WTC11 (cell line): Measurements from ENCODE around the gene ZNF688. TPM values are rescaled to one million over a fixed set of nuclear protein-coding genes. Genes with fewer than 3 reads are reported as not detected.
A peak's percentile ranks its signal among the peaks of the same experiment; 100 is the strongest.

Experiments used
- AR ChIP-seq: fragments of 250-450 bp; sonication (Bioruptor Pico); IDR thresholded peaks from 2 replicates; pipeline ENCODE4 v1.9.0; 2021; ENCODE audit warnings: mild to moderate bottlenecking
- FOXP1 ChIP-seq: sonication (generic); formaldehyde crosslinking; IDR thresholded peaks from 2 replicates; pipeline ENCODE4 v1.8.0; 2022; ENCODE audit warnings: missing genetic modification reagents, mild to moderate bottlenecking, moderate library complexity, borderline replicate concordance
- GTF2I ChIP-seq: fragments of 250-450 bp; sonication (Bioruptor Pico); conservative IDR thresholded peaks from 2 replicates; pipeline ENCODE4 v1.4.0; 2021; ENCODE audit warnings: mild to moderate bottlenecking
- JAZF1 ChIP-seq: fragments of 250-450 bp; sonication (Bioruptor Pico); IDR thresholded peaks from 2 replicates; pipeline ENCODE4 v1.9.0; 2021; ENCODE audit warnings: moderate library complexity, mild to moderate bottlenecking, inconsistent platforms
- JUN ChIP-seq: sonication (generic); formaldehyde crosslinking; IDR thresholded peaks from 2 replicates; pipeline ENCODE4 v1.8.0; 2023; ENCODE audit warnings: mild to moderate bottlenecking, missing genetic modification reagents
- MXD4 ChIP-seq: fragments of 250-450 bp; sonication (Bioruptor Pico); IDR thresholded peaks from 2 replicates; pipeline ENCODE4 v1.8.0; 2021; ENCODE audit warnings: mild to moderate bottlenecking, moderate library complexity, borderline replicate concordance
- NFATC4 ChIP-seq: fragments of 250-450 bp; sonication (Bioruptor Pico); IDR thresholded peaks from 2 replicates; pipeline ENCODE4 v1.9.0; 2021; ENCODE audit warnings: mild to moderate bottlenecking
- NR3C1 ChIP-seq: sonication (generic); formaldehyde crosslinking; conservative IDR thresholded peaks from 2 replicates; pipeline ENCODE4 v1.8.1; 2023; ENCODE audit warnings: low read depth, mild to moderate bottlenecking, missing genetic modification reagents
- PRDM15 ChIP-seq: sonication (generic); formaldehyde crosslinking; IDR thresholded peaks from 2 replicates; pipeline ENCODE4 v1.8.0; 2022; ENCODE audit warnings: missing genetic modification reagents
- RELA ChIP-seq: sonication (generic); formaldehyde crosslinking; IDR thresholded peaks from 2 replicates; pipeline ENCODE4 v1.8.1; 2022; ENCODE audit warnings: missing genetic modification reagents, mild to moderate bottlenecking, borderline replicate concordance
- SMAD4 ChIP-seq: sonication (generic); formaldehyde crosslinking; IDR thresholded peaks from 2 replicates; pipeline ENCODE4 v1.8.0; 2022; ENCODE audit warnings: mild to moderate bottlenecking, missing genetic modification reagents
- SOX15 ChIP-seq: fragments of 250-450 bp; sonication (Bioruptor Pico); IDR thresholded peaks from 2 replicates; pipeline ENCODE4 v1.9.0; 2021; ENCODE audit warnings: mild to moderate bottlenecking
- ZBTB21 ChIP-seq: sonication (generic); formaldehyde crosslinking; IDR thresholded peaks from 2 replicates; pipeline ENCODE4 v1.8.1; 2023; ENCODE audit warnings: mild to moderate bottlenecking, missing genetic modification reagents, borderline replicate concordance
- ZNF121 ChIP-seq: sonication (generic); formaldehyde crosslinking; IDR thresholded peaks from 2 replicates; pipeline ENCODE4 v1.8.0; 2023; ENCODE audit warnings: missing genetic modification reagents
- ZNF219 ChIP-seq: sonication (generic); formaldehyde crosslinking; IDR thresholded peaks from 2 replicates; pipeline ENCODE4 v1.8.0; 2023; ENCODE audit warnings: missing genetic modification reagents, mild to moderate bottlenecking, borderline replicate concordance
- ZNF423 ChIP-seq: fragments of 250-450 bp; sonication (Bioruptor Pico); IDR thresholded peaks from 2 replicates; pipeline ENCODE4 v2.1.2; 2022; ENCODE audit warnings: mild to moderate bottlenecking, moderate library complexity
- total RNA-seq: library from RNA; stranded (reverse); gene quantifications from 3 replicates; pipeline ENCODE4 v1.2.3, GENCODE V29; 2021
- TF ChIP-seq, protein P1 (sequence below): sonication (generic); formaldehyde crosslinking; IDR thresholded peaks from 2 replicates; pipeline ENCODE4 v1.8.0; 2023; ENCODE audit warnings: mild to moderate bottlenecking, missing genetic modification reagents
- TF ChIP-seq, protein P2 (sequence below): fragments of 250-450 bp; sonication (Bioruptor Pico); conservative IDR thresholded peaks from 2 replicates; pipeline ENCODE4 v1.9.0; 2021; ENCODE audit warnings: mild to moderate bottlenecking
- TF ChIP-seq, protein P3 (sequence below): sonication (generic); formaldehyde crosslinking; IDR thresholded peaks from 2 replicates; pipeline ENCODE4 v1.8.1; 2023; ENCODE audit warnings: mild to moderate bottlenecking, missing genetic modification reagents, moderate library complexity
- TF ChIP-seq, protein P4 (sequence below): fragments of 250-450 bp; sonication (Bioruptor Pico); IDR thresholded peaks from 2 replicates; pipeline ENCODE4 v1.8.0; 2021; ENCODE audit warnings: mild to moderate bottlenecking
- TF ChIP-seq, protein P5 (sequence below): sonication (generic); formaldehyde crosslinking; IDR thresholded peaks from 2 replicates; pipeline ENCODE4 v1.8.0; 2022; ENCODE audit warnings: mild to moderate bottlenecking, missing genetic modification reagents

The ZNF688 gene
- total RNA-seq, 1 experiment from 2014 or later = 4.2 TPM

DNA sequence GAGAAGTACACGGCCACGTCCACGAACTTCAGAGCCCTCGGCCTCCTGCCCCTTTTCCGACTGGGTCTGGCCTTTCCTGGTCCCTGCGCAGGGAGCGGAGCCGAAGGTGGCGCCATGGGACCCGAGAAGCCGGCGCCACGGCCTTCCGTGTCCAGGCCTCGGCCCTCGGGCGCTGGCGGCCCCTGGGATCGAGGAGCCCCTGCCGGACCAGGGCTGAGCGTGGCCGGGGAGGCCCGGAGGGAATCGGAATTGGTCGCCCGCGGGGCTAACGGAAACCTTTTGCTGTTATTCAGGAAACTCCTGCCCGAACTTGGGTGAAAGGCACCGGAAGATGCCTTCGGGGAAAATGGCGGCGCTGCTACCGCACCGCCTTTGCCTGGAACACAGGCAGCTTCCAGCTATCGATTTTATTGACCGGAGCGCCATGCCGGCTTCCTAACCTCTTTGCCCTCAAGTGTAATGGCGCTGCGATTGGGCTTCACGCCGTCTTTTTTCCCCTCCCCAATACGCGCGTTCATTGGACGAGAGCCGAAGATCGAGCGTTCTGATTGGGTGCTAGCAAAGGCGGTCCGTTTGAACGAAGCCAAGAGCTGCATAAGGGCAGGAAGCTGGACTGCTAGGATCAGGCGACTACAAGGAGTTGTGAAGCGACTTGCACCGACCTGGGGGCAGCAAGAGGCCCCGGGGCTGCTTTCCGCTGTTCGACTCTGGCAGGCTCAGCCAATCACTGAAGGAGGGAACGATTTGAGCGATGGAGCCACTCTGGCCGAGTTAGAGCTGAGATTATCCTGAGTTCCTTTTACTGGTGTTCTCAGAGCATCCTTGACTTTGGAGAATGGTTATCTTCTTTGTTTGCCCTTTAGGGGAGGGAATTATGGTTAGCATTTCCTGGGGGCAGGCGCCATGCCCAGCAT, 38.7 kb upstream of the ZNF688 start, which contains the start of gene ZNF689 (continued):
- TF ChIP-seq, protein P1, sequence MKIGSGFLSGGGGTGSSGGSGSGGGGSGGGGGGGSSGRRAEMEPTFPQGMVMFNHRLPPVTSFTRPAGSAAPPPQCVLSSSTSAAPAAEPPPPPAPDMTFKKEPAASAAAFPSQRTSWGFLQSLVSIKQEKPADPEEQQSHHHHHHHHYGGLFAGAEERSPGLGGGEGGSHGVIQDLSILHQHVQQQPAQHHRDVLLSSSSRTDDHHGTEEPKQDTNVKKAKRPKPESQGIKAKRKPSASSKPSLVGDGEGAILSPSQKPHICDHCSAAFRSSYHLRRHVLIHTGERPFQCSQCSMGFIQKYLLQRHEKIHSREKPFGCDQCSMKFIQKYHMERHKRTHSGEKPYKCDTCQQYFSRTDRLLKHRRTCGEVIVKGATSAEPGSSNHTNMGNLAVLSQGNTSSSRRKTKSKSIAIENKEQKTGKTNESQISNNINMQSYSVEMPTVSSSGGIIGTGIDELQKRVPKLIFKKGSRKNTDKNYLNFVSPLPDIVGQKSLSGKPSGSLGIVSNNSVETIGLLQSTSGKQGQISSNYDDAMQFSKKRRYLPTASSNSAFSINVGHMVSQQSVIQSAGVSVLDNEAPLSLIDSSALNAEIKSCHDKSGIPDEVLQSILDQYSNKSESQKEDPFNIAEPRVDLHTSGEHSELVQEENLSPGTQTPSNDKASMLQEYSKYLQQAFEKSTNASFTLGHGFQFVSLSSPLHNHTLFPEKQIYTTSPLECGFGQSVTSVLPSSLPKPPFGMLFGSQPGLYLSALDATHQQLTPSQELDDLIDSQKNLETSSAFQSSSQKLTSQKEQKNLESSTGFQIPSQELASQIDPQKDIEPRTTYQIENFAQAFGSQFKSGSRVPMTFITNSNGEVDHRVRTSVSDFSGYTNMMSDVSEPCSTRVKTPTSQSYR = no peak
- TF ChIP-seq, protein P2, sequence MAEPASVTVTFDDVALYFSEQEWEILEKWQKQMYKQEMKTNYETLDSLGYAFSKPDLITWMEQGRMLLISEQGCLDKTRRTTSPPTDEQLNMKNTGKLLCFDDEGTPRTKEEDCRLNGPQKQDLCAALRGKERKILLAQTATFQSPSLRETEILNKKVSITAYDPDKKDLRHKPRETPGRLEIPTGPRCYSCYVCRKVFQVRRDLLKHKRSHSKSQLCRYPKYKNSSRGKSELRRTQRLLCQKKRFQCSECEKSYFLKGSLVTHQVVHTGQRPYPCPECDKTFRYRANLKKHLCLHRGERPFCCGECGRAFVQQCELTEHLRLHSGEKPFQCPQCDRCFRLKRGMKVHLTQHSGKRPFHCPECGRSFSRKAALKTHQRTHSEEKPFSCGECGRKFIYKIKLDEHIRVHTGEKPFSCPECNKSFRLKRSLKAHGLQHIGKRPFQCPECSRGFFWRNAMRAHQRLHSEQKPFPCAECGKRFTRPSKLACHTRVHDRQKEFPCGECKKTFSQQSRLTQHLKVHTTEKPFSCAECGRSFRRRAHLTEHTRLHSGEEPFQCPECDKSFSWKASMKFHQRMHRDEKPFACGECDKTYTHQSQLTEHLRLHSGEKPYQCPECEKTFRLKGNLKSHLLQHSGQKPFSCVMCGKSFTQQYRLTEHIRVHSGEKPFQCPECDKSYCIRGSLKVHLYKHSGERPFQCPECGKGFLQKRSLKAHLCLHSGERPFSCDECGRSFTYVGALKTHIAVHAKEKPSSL (CRISPR knock-in tag) = no peak
- TF ChIP-seq PRDM15 (CRISPR knock-in tag) (no peak), JUN (CRISPR knock-in tag) (no peak), MXD4 (CRISPR knock-in tag) (no peak), NFATC4 (CRISPR knock-in tag) (no peak), RELA (CRISPR knock-in tag) (no peak; the same call in 1 of the 2 replicates), ZNF219 (CRISPR knock-in tag) (0 out of 2 replicates have a peak, but pooled peaks have one; percentile 7), GTF2I (CRISPR knock-in tag) (no peak), ZBTB21 (no peak), FOXP1 (no peak; the same call in 1 of the 2 replicates), SOX15 (no peak), ZNF423 (no peak), AR (CRISPR knock-in tag) (no peak), NR3C1 (CRISPR knock-in tag) (no peak), JAZF1 (CRISPR knock-in tag) (no peak), ZNF121 (CRISPR knock-in tag) (no peak), SMAD4 (CRISPR knock-in tag) (no peak)
- TF ChIP-seq, protein P3, sequence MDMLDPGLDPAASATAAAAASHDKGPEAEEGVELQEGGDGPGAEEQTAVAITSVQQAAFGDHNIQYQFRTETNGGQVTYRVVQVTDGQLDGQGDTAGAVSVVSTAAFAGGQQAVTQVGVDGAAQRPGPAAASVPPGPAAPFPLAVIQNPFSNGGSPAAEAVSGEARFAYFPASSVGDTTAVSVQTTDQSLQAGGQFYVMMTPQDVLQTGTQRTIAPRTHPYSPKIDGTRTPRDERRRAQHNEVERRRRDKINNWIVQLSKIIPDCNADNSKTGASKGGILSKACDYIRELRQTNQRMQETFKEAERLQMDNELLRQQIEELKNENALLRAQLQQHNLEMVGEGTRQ (CRISPR knock-in tag) = no peak
- TF ChIP-seq, protein P4, sequence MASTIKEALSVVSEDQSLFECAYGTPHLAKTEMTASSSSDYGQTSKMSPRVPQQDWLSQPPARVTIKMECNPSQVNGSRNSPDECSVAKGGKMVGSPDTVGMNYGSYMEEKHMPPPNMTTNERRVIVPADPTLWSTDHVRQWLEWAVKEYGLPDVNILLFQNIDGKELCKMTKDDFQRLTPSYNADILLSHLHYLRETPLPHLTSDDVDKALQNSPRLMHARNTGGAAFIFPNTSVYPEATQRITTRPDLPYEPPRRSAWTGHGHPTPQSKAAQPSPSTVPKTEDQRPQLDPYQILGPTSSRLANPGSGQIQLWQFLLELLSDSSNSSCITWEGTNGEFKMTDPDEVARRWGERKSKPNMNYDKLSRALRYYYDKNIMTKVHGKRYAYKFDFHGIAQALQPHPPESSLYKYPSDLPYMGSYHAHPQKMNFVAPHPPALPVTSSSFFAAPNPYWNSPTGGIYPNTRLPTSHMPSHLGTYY (CRISPR knock-in tag) = no peak
- TF ChIP-seq, protein P5, sequence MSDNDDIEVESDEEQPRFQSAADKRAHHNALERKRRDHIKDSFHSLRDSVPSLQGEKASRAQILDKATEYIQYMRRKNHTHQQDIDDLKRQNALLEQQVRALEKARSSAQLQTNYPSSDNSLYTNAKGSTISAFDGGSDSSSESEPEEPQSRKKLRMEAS (CRISPR knock-in tag) = peak; percentile 48; the same call in 1 of the 2 replicates
